Astrocyte (in vitro differentiated cells and primary cell): ENCODE results near the gene ASPHD1.

Experiments
- EZH2 ChIP-seq: IDR thresholded peaks from 2 replicates; pipeline ENCODE4 v1.6.1; 2012; ENCODE audit warnings: mild to moderate bottlenecking, low read length, inconsistent platforms; ENCODE audit not compliant: insufficient read depth
- TF ChIP-seq, protein P1 (sequence below): IDR thresholded peaks from 2 replicates; pipeline ENCODE4 v1.5.1; 2011; ENCODE audit warnings: low read depth, mild to moderate bottlenecking, inconsistent platforms, low read length, moderate library complexity; ENCODE audit not compliant: insufficient read depth

DNA sequence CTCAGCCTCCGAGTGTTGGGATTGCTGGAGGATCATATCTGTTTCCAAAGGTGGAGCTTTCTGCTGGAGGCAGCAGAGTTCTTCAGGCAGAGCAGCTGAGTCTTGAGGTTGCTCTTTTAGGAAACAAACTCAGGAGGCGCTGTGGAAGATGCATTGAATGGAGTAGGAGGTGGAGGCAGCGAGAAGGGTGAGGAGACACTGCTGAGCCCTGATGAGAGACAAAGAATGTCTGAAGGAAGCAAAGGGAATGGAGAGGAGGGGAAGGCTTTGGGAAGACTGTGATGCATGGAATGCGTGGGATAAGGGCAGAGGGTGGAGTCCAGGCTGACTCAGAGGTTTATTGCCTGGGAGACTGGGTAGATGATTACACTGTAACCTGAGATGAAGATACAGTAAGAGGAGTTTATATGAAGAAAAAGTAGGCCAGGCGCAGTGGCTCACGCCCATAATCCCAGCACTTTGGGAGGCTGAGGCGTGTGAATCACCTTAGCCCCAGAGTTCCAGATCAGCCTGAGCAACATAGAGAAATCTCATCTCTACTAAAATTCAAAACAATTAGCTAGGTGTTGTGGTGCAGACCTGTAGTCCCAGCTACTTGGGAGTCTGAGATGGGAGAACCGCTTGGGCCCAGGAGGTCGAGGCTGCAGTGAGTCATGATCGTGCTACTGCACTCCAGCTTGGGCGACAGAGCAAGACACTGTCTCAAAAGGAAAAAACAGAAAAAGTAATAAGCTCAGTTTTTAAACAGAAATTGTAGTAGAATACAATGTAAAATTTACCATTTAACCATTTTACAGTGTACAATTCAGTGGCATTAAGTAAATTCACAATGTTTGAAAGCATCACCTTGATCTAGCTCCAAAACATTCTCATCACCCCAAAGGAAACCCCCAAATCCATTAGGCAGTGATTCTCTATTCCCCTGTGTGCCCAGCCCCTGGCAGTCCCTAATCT lies 43.8 kb downstream of the ASPHD1 start:
- TF ChIP-seq, protein P1, sequence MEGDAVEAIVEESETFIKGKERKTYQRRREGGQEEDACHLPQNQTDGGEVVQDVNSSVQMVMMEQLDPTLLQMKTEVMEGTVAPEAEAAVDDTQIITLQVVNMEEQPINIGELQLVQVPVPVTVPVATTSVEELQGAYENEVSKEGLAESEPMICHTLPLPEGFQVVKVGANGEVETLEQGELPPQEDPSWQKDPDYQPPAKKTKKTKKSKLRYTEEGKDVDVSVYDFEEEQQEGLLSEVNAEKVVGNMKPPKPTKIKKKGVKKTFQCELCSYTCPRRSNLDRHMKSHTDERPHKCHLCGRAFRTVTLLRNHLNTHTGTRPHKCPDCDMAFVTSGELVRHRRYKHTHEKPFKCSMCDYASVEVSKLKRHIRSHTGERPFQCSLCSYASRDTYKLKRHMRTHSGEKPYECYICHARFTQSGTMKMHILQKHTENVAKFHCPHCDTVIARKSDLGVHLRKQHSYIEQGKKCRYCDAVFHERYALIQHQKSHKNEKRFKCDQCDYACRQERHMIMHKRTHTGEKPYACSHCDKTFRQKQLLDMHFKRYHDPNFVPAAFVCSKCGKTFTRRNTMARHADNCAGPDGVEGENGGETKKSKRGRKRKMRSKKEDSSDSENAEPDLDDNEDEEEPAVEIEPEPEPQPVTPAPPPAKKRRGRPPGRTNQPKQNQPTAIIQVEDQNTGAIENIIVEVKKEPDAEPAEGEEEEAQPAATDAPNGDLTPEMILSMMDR, result peak; percentile 43
- no peak for TF ChIP-seq EZH2
